ENCODE results near the gene NR1I3.

The NR1I3 gene

GRCh38 chr1:161206411-161207140 lies 31.4 kb downstream of the NR1I3 start:
- H3K27me3 ChIP-seq (ENCODE audit: control insufficient read depth in 2 of 2, insufficient read depth in 2 of 2, low read length in 2 of 2), result no peaks in the 10 kb centered on the region
- H3K9me3 ChIP-seq (ENCODE audit: control insufficient read depth in 2 of 2, low read length in 2 of 2), result no peaks in the 10 kb centered on the region
- peak overlapping the region; percentile 62 to 75 for H3K27ac ChIP-seq (ENCODE audit: low read depth in 2 of 2, low read length in 2 of 2)
- H3K4me3 ChIP-seq (ENCODE audit: low read length in 2 of 2), result no peak overlapping the region
- peaks cover 11 to 14% of the 10 kb centered on the region in 2 donors for H3K4me1 ChIP-seq (ENCODE audit: control insufficient read depth in 2 of 2, insufficient read depth in 2 of 2, low read length in 2 of 2)
- H3K36me3 ChIP-seq (ENCODE audit: control insufficient read depth in 2 of 2, insufficient read depth in 2 of 2, low read length in 2 of 2), result peaks cover 46 to 66% of the 10 kb centered on the region in 2 donors
- no peak overlapping the region for H3K9ac ChIP-seq (ENCODE audit: low read depth in 1 of 2, low read length in 2 of 2)

DNA sequence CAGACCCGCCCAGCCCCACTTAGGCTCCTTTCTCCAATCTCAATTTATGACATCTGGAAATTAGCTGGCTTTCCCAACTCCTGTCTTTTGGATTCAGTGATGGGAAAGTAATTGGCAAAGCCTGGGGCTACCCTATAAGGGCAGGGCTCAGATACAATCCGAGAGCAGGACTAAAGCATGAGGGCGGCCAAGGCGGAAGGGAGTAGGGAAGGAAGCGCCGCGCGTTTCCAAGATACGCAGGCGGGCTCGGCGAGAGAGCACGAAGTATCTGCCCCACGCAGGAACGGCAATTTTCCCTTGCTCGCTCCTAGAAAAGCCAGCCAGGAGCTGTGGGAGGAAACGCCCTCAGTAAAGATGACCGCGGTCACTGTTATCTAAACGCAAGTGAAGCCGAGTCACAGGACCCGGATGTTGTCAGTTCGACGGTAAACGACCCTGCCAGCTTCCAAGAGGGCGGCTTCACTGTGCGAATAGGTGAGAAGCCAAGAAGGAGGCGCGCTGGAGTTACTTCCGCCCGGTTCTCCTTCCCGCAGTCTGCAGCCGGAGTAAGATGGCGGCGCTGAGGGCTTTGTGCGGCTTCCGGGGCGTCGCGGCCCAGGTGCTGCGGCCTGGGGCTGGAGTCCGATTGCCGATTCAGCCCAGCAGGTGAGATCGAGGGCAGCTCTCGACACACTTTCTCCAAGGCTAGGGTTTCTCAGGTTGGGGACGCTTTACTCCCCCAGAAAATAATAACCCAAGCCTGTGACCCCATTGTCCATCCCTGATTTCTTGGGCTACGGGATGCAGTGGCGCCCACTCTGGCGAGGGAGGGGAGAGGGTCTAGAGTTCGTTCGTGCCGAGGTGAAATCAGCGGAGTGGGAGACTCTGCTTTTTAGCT lies 35.9 kb downstream of the NR1I3 start, which contains the start of gene NDUFS2:
Gene NDUFS2 (plus strand): TSS at position 532 of the 877 bp plus-strand sequence. CDS start 19 bp downstream, at position 551.
- no peaks in the 10 kb centered on the region for H3K9me3 ChIP-seq (ENCODE audit: control insufficient read depth in 2 of 2, low read length in 2 of 2)
- H3K27me3 ChIP-seq (ENCODE audit: control insufficient read depth in 2 of 2, insufficient read depth in 2 of 2, low read length in 2 of 2), result no peaks in the 10 kb centered on the region
- peaks cover 19 to 34% of the 10 kb centered on the region in 2 donors for H3K36me3 ChIP-seq (ENCODE audit: control insufficient read depth in 2 of 2, insufficient read depth in 2 of 2, low read length in 2 of 2)
- H3K4me3 ChIP-seq (ENCODE audit: low read length in 2 of 2), result peak within 1 kb of the TSS; percentile 80 to 99
- H3K9ac ChIP-seq (ENCODE audit: low read depth in 1 of 2, low read length in 2 of 2), result peak within 1 kb of the TSS; percentile 84 to 100
- peak within 1 kb of the TSS; percentile 96 to 97 for H3K27ac ChIP-seq (ENCODE audit: low read depth in 2 of 2, low read length in 2 of 2)
- H3K4me1 ChIP-seq (ENCODE audit: control insufficient read depth in 2 of 2, insufficient read depth in 2 of 2, low read length in 2 of 2), result peaks cover 35 to 37% of the 10 kb centered on the region in 2 donors

DNA sequence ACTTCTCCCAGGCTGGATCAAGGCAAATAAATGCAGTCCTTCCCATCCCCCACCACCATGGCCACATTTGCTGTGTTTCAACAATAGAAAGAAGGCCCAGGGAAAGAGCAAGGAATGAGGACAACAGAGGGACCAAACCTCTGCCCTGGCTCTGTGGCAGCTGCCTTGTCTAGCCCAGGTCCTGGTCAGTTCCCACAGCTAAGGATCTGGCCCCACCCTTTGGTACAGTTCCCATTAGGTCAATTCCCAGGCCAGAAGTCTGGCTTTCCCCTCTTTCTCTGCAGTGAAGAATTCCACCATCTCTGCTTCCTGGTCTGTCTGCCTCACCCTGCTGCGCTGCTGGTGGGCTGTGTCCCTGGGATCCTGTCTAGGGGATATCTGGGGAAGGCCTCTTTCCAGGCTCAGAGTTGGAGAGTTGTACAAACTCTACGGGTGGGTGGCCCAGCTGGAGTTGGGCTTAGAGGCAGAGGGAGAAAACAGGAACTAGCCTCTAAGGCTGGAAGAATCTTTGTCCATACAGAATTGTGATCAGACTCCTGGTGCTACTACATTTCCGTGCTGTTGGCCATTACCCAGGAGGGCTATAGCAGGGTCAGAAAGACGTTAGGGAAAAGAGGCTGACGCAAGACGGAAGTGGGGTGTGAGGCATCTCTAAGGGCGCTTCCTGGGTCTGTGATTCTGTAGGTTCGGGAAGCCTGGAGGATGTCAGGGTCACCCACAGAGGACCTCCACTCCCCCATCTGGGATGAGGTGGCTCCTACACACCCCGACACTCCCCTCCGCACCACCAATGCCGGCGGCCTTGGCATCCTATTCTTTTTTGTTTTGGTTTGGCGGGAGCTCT lies 36.8 kb downstream of the NR1I3 start:
- H3K27me3 ChIP-seq (ENCODE audit: control insufficient read depth in 2 of 2, insufficient read depth in 2 of 2, low read length in 2 of 2), result no peaks in the 10 kb centered on the region
- peaks cover 11 to 25% of the 10 kb centered on the region in 2 donors for H3K36me3 ChIP-seq (ENCODE audit: control insufficient read depth in 2 of 2, insufficient read depth in 2 of 2, low read length in 2 of 2)
- peaks cover 38 to 42% of the 10 kb centered on the region in 2 donors for H3K4me1 ChIP-seq (ENCODE audit: control insufficient read depth in 2 of 2, insufficient read depth in 2 of 2, low read length in 2 of 2)
- peak overlapping the region; percentile 84 to 100 for H3K9ac ChIP-seq (ENCODE audit: low read depth in 1 of 2, low read length in 2 of 2)
- peak overlapping the region; percentile 96 to 97 for H3K27ac ChIP-seq (ENCODE audit: low read depth in 2 of 2, low read length in 2 of 2)
- no peaks in the 10 kb centered on the region for H3K9me3 ChIP-seq (ENCODE audit: control insufficient read depth in 2 of 2, low read length in 2 of 2)
- H3K4me3 ChIP-seq (ENCODE audit: low read length in 2 of 2), result peak overlapping the region; percentile 80 to 99

DNA sequence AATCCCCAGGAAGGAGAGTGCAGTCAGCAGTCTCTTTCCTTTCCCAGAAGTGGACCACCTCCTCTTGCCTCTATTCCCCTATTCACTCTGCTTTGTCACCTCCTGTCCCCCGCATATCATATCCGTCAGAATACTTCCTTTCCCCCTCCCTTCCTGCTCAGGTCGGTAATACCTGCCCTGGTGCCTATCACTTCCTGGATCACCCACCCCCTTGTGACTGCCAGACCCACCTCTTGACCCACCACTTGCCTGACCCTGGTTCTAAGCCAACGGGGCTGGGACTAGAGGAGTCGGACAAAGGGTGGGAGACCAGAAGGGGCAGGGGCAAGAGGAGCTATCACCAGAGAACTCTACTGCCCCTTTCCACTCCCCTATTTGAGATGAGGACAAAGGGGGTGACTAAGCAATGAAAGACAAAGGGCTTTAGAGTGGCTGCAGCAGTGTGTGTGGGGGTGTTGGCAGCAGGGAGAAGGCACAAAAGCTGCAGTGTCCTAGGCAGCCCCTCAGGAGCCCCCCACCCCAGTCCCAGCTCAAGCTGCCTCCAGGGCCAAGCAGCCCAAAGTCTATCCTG lies 37.5 kb downstream of the NR1I3 start:
- Histone ChIP-seq H3K36me3 (ENCODE audit: control insufficient read depth in 2 of 2, insufficient read depth in 2 of 2, low read length in 2 of 2) (peaks cover 7 to 18% of the 10 kb centered on the region in 2 donors), H3K9ac (ENCODE audit: low read depth in 1 of 2, low read length in 2 of 2) (peak overlapping the region in 1 of 2 donors; percentile 28), H3K4me3 (ENCODE audit: low read length in 2 of 2) (no peak overlapping the region), H3K27me3 (ENCODE audit: control insufficient read depth in 2 of 2, insufficient read depth in 2 of 2, low read length in 2 of 2) (no peaks in the 10 kb centered on the region), H3K4me1 (ENCODE audit: control insufficient read depth in 2 of 2, insufficient read depth in 2 of 2, low read length in 2 of 2) (peaks cover 38 to 42% of the 10 kb centered on the region in 2 donors), H3K27ac (ENCODE audit: low read depth in 2 of 2, low read length in 2 of 2) (peak overlapping the region; percentile 96 to 97), H3K9me3 (ENCODE audit: control insufficient read depth in 2 of 2, low read length in 2 of 2) (no peaks in the 10 kb centered on the region)

DNA sequence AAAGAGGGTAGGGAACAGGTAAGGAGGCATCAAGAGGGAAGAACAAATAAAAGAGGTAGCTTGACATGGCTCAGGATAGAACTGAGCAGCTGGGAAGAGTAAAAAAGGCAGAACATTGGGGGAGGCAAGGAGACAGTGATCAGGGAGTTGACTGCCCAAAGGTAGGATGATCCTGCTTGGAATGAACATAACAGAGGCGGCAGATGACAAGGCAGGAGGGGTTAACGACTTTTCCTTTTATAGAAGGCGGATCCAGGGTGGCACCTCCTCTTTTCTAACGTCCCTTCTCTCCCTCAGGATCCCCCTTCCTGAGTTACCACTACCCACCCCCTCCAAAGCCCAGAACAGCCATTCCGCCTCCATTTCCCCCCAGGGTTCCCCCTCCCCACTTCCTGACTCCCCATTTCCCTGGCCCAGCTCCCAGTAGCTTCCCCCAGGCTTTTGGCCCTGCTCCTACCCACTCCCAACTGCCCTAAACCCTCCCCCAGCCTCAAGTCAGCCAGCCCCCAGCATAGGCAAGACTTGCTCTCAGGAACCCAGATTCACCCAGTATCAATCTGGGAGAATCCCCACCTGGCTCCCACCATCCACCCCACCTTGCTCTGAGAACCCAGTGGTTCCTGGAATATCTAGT lies 38.4 kb downstream of the NR1I3 start:
- Histone ChIP-seq H3K4me3 (ENCODE audit: low read length in 2 of 2) (no peak overlapping the region), H3K36me3 (ENCODE audit: control insufficient read depth in 2 of 2, insufficient read depth in 2 of 2, low read length in 2 of 2) (peaks cover 4 to 13% of the 10 kb centered on the region in 2 donors), H3K27me3 (ENCODE audit: control insufficient read depth in 2 of 2, insufficient read depth in 2 of 2, low read length in 2 of 2) (no peaks in the 10 kb centered on the region), H3K27ac (ENCODE audit: low read depth in 2 of 2, low read length in 2 of 2) (peak overlapping the region; percentile 66 to 97), H3K9ac (ENCODE audit: low read depth in 1 of 2, low read length in 2 of 2) (peak overlapping the region in 1 of 2 donors; percentile 47), H3K9me3 (ENCODE audit: control insufficient read depth in 2 of 2, low read length in 2 of 2) (no peaks in the 10 kb centered on the region), H3K4me1 (ENCODE audit: control insufficient read depth in 2 of 2, insufficient read depth in 2 of 2, low read length in 2 of 2) (peaks cover 39 to 42% of the 10 kb centered on the region in 2 donors)

GRCh38 chr1:161198897-161199431 lies 39.0 kb downstream of the NR1I3 start, which contains the start of gene ADAMTS4:
ADAMTS4 (minus strand) TSS chr1:161199054; CDS start chr1:161198627, 427 bp downstream.
- Histone ChIP-seq H3K9me3 (ENCODE audit: control insufficient read depth in 2 of 2, low read length in 2 of 2) (no peaks in the 10 kb centered on the region), H3K27ac (ENCODE audit: low read depth in 2 of 2, low read length in 2 of 2) (peak within 1 kb of the TSS; percentile 66 to 97), H3K9ac (ENCODE audit: low read depth in 1 of 2, low read length in 2 of 2) (peak within 1 kb of the TSS; percentile 47 to 48), H3K4me1 (ENCODE audit: control insufficient read depth in 2 of 2, insufficient read depth in 2 of 2, low read length in 2 of 2) (peaks cover 42% of the 10 kb centered on the region in 2 donors), H3K27me3 (ENCODE audit: control insufficient read depth in 2 of 2, insufficient read depth in 2 of 2, low read length in 2 of 2) (no peaks in the 10 kb centered on the region), H3K36me3 (ENCODE audit: control insufficient read depth in 2 of 2, insufficient read depth in 2 of 2, low read length in 2 of 2) (peaks cover 4 to 7% of the 10 kb centered on the region in 2 donors), H3K4me3 (ENCODE audit: low read length in 2 of 2) (peak within 1 kb of the TSS; percentile 38 to 53)

- H3K9me3 ChIP-seq (ENCODE audit: control insufficient read depth in 2 of 2, low read length in 2 of 2), result no peaks in the 10 kb centered on the region
- peak overlapping the region; percentile 38 to 53 for H3K4me3 ChIP-seq (ENCODE audit: low read length in 2 of 2)
- H3K27me3 ChIP-seq (ENCODE audit: control insufficient read depth in 2 of 2, insufficient read depth in 2 of 2, low read length in 2 of 2), result no peaks in the 10 kb centered on the region
- peak overlapping the region in 1 of 2 donors; percentile 48 for H3K9ac ChIP-seq (ENCODE audit: low read depth in 1 of 2, low read length in 2 of 2)
- peak overlapping the region; percentile 66 to 97 for H3K27ac ChIP-seq (ENCODE audit: low read depth in 2 of 2, low read length in 2 of 2)
- H3K36me3 ChIP-seq (ENCODE audit: control insufficient read depth in 2 of 2, insufficient read depth in 2 of 2, low read length in 2 of 2), result peaks cover 0 to under 1% of the 10 kb centered on the region in 2 donors
- peaks cover 37 to 38% of the 10 kb centered on the region in 2 donors for H3K4me1 ChIP-seq (ENCODE audit: control insufficient read depth in 2 of 2, insufficient read depth in 2 of 2, low read length in 2 of 2)
These were observed 39.7 kb downstream of the NR1I3 start for GRCh38 chr1:161198194-161198896.

GRCh38 chr1:161197560-161198193 lies 40.3 kb downstream of the NR1I3 start:
- Histone ChIP-seq H3K9ac (ENCODE audit: low read depth in 1 of 2, low read length in 2 of 2) (peak overlapping the region; percentile 8 to 14), H3K27ac (ENCODE audit: low read depth in 2 of 2, low read length in 2 of 2) (peak overlapping the region in 1 of 2 donors; percentile 97), H3K9me3 (ENCODE audit: control insufficient read depth in 2 of 2, low read length in 2 of 2) (no peaks in the 10 kb centered on the region), H3K27me3 (ENCODE audit: control insufficient read depth in 2 of 2, insufficient read depth in 2 of 2, low read length in 2 of 2) (no peaks in the 10 kb centered on the region), H3K4me1 (ENCODE audit: control insufficient read depth in 2 of 2, insufficient read depth in 2 of 2, low read length in 2 of 2) (peaks cover 34 to 36% of the 10 kb centered on the region in 2 donors), H3K36me3 (ENCODE audit: control insufficient read depth in 2 of 2, insufficient read depth in 2 of 2, low read length in 2 of 2) (no peaks in the 10 kb centered on the region), H3K4me3 (ENCODE audit: low read length in 2 of 2) (peak overlapping the region; percentile 6 to 53)
